ENCODE measurements around the gene NALF2.

DNA sequence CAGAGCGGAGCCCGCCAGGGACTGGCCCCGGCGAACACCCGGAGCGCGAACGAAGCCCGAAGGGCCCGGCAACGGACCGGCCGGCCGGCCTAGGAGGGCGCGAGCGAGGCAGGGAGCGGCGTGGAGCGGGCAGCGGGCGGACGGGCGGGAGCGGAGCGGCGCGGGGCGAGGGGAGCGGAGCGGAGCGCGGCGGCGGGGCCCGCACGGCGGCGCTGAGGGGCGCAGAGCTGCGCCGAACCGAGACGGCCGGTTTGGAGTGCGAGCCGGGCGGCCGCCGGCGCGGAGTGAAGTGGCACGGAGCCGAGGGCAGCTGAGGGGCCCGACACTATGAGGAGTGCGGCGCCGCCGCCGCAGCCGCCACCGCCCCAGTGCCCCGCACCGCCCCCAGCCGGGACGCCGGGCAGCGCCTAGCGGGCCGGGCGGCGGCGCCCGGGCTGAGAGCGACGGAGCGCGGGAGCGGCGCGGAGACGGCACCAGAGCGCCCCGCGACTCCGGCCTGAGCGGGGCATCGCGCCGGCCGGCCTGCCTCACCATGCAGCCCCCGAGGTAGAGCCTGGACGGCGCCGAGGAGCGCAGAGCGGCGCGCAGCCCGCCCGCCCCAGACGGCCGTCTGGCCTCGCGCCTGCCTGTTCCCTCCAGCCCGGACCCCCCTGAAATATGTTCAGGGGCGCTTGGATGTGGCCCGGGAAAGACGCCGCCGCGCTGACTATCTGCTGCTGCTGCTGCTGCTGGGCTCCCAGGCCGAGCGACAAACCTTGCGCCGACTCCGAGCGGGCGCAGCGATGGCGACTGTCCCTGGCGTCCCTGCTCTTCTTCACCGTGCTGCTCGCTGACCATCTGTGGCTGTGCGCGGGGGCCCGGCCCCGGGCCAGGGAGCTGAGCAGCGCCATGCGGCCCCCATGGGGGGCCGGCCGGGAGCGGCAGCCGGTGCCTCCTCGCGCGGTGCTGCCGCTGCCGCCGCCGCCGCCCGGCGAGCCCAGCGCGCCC, 793 bp downstream of the NALF2 start:
- TF ChIP-seq CTCF (IDR thresholded peaks at IDR 0.05 in 4 of 5, conservative IDR thresholded peaks at IDR 0.05 in 1 of 5): no peak
- no peak for TF ChIP-seq POLR2A (IDR thresholded peaks at IDR 0.05)
